GM21528 (cell line): ENCODE measurements around the gene FOLR1.

Source experiments
- ATAC-seq: cut with Tn5 transposase; IDR thresholded peaks from one replicate; pipeline ENCODE4 v1.9.1; 2021; ENCODE audit warnings: mild to moderate bottlenecking, moderate library complexity; ENCODE audit not compliant: unreplicated experiment, low FRiP score

Gene FOLR1

GRCh38 chr11:72233773-72234513 is 42.0 kb downstream of the FOLR1 start:
- ATAC-seq: no peak

DNA sequence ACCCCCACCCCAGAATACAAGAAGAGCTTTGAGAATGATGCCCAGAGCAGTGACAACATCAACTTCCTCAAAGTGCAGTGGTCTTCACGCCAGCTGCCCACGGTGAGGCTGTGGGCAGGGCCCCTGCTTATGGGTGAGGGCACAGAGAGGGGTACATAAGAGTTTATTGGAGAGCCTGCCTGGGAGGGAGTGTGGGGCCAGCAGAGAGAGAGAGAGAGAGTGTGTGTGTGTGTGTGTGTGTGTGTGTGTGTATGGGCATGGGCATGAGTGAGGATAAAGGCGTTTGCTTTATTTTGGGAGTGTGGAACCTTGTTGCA is 42.5 kb downstream of the FOLR1 start:
- no peak for ATAC-seq

DNA sequence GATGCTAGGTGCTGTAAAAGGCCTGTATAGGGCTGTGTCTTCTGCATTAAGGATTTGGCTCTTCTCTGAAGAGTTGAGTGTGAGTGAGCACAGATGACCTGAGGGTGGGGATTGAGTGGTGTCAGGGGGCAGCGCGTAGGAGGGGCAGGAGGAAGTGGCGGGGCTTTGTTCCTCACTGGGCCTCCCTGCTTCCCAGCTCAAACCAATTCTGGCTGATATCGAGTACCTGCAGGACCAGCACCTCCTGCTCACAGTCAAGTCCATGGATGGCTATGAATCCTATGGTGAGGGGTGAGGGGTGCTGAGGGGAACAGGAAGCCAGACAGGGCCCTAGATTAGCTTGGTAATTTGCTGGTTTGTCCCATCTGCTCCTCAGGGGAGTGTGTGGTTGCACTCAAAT is 43.0 kb downstream of the FOLR1 start:
- no peak for ATAC-seq

GRCh38 chr11:72235351-72236057 is 43.6 kb downstream of the FOLR1 start:
- ATAC-seq: no peak

DNA sequence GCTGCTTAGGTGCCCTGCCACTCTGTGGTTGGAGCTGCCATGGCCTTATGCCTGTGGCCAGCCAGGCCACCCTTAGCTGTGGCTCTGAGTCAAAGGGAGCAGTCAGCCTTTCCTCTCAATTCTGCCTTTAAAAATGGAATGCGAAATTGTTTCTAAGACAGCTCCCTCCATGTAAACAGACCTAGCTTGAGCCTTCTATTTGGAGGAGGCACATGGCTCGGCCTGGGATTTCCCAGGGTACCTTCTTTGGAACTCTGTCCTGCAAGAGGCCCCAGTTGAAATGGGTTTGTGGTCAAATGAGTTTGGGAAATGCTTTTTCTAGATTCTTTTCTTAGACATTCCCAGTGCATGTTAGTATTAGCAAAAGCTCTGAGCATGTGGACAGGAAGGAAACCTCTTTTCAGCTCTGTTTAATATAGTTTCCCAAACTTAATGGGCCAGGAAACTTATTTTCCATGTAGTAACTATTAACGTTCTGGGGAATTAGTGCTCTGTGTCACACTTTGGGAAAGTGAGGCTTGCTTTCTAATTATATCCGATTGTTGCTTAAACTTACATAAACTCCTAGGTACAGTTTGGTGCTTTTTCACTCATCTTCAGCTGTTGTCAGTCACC is 44.2 kb downstream of the FOLR1 start:
- ATAC-seq: no peak

DNA sequence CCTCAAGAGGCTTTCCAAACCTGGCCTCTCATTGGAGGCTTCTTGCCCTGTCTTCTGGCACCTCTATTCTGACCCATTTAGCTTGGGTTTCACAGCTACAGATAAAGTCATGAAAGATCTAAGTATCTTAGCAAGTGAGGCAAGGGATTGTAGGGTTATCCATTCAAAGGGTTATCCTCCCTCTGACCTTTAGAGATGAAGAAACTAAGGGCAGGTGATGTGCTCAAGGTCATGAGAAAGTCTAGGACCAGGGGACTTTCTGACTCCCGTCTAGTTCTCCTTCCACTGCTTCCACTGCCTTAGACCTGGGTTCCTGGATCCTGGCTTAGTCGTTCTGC is 44.8 kb downstream of the FOLR1 start:
- no peak for ATAC-seq

DNA sequence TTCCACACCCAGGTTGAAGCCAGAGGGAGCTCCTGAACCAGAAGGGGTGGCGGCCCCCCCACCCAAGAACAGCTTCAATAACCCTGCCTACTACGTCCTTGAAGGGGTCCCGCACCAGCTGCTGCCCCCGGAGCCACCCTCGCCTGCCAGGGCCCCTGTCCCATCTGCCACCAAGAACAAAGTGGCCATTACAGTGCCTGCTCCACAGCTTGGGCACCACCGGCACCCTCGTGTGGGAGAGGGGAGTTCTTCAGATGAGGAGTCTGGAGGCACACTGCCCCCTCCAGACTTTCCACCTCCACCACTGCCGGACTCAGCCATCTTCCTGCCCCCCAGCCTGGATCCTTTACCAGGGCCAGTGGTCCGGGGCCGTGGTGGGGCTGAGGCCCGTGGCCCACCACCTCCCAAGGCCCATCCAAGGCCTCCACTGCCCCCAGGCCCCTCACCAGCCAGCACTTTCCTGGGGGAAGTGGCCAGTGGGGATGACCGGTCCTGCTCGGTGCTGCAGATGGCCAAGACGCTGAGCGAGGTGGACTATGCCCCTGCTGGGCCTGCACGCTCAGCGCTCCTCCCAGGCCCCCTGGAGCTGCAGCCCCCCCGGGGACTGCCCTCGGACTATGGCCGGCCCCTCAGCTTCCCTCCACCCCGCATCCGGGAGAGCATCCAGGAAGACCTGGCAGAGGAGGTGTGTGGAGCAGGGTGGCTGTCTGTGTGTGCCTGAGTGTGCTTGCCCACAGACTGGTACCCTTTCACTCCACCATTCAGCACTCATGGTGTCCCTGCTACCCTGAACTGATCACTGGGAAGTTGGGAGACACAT is 45.4 kb downstream of the FOLR1 start:
- no peak for ATAC-seq

GRCh38 chr11:72238040-72238450 is 46.1 kb downstream of the FOLR1 start:
- ATAC-seq: no peak

DNA sequence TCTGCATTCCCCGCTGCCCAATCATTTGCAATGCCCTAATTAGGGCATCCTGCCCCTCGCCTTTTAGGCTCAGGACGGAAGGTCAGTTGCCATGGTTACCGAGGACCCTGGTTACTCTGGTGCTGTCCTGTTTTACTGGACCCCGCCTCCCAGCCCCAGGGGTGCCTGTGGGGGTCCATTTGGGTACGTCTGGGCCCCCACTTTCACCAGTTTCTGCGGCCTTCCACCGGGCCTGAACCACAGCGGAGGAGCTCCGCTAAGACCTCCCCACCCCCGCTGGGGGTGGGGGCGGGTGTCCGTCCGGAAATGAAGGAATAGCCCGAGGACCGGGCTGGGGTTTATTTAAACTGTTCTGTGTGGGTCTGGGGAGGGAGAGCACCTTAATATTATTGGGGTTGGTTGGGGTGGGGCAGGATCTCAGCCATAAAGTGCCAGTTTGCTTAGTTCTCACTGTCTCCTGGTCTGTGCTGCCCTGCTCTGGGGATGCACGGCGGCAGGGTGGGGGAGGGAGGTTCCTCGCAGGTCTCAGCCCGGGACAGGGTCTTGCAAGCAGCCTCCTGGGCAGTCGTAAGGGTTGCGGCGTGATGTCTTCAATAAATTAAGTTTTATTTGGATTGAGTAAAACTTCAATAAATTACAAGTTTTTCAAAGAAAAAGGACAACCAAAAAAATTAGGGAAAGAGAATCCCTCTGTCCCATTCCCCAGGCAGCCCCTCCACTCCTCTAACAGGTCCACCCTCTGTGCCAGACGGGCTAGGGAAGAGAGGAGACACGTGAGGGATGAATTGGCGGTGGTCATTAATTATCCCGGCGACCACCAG is 46.8 kb downstream of the FOLR1 start:
- ATAC-seq: no peak

- ATAC-seq: no peak
Observed at GRCh38 chr11:72239313-72239848, 47.4 kb downstream of the FOLR1 start.

- ATAC-seq: no peak
Observed at GRCh38 chr11:72239849-72240460, 48.0 kb downstream of the FOLR1 start.

- ATAC-seq: no peak
Observed at GRCh38 chr11:72240461-72241290, 48.7 kb downstream of the FOLR1 start.

- ATAC-seq: no peak
Observed at GRCh38 chr11:72241291-72241781, 49.4 kb downstream of the FOLR1 start.

GRCh38 chr11:72242141-72242540 is 50.2 kb downstream of the FOLR1 start:
- no peak for ATAC-seq

GRCh38 chr11:72243173-72244059 is 51.5 kb downstream of the FOLR1 start:
- ATAC-seq: no peak

- ATAC-seq: no peak
Observed at GRCh38 chr11:72244060-72244360, 52.1 kb downstream of the FOLR1 start, which contains the start of gene PHOX2A. PHOX2A (minus strand) TSS chr11:72244176; CDS start chr11:72244004, 172 bp downstream.

- ATAC-seq: no peak
Observed at GRCh38 chr11:72244361-72245262, 52.7 kb downstream of the FOLR1 start.
